Duodenal mucosa (tissue), 2 donors: ENCODE measurements around the gene LITAF.

Source experiments
- H3K27ac ChIP-seq: one replicate; pipeline ENCODE4 v1.7.0; 2013; ENCODE audit warnings: low read depth, low read length
- H3K27me3 ChIP-seq, 2 donors: one replicate each; pipeline ENCODE4 v1.7.0; 2013; ENCODE audit warnings: low read length in 2 of 2, control low read depth in 1 of 2; ENCODE audit not compliant: insufficient read depth in 2 of 2, control insufficient read depth in 1 of 2
- H3K36me3 ChIP-seq, 2 donors: one replicate each; pipeline ENCODE4 v1.7.0; 2013; ENCODE audit warnings: low read length in 2 of 2, control low read depth in 1 of 2; ENCODE audit not compliant: insufficient read depth in 2 of 2, control insufficient read depth in 1 of 2
- H3K4me1 ChIP-seq, 2 donors: one replicate each; pipeline ENCODE4 v1.7.0; 2013; ENCODE audit warnings: low read length in 2 of 2, control low read depth in 1 of 2; ENCODE audit not compliant: insufficient read depth in 2 of 2, control insufficient read depth in 1 of 2
- H3K4me3 ChIP-seq, 2 donors: one replicate each; pipeline ENCODE4 v1.7.0; 2013; ENCODE audit warnings: low read length in 2 of 2, low read depth in 1 of 2
- H3K9ac ChIP-seq, 2 donors: one replicate each; pipeline ENCODE4 v1.7.0; 2013; ENCODE audit warnings: low read length in 2 of 2, low read depth in 1 of 2
- H3K9me3 ChIP-seq, 2 donors: one replicate each; pipeline ENCODE4 v1.7.0; 2013; ENCODE audit warnings: low read length in 2 of 2, control low read depth in 1 of 2; ENCODE audit not compliant: control insufficient read depth in 1 of 2

The LITAF gene

GRCh38 chr16:11542069-11542744 is 44.5 kb downstream of the LITAF start:
- no peak overlapping the region for H3K27ac ChIP-seq

GRCh38 chr16:11539641-11540050 is 47.1 kb downstream of the LITAF start:
- no peaks in the 10 kb centered on the region for H3K36me3 ChIP-seq
- H3K4me3 ChIP-seq: no peak overlapping the region
- no peak overlapping the region for H3K27ac ChIP-seq
- H3K27me3 ChIP-seq: no peaks in the 10 kb centered on the region
- H3K4me1 ChIP-seq: no peaks in the 10 kb centered on the region
- H3K9me3 ChIP-seq: no peaks in the 10 kb centered on the region
- H3K9ac ChIP-seq: no peak overlapping the region

More at GRCh38 chr16:11542069-11542744, 44.5 kb downstream of the LITAF start:
- Histone ChIP-seq H3K27me3 (no peaks in the 10 kb centered on the region), H3K4me1 (no peaks in the 10 kb centered on the region), H3K9ac (no peak overlapping the region), H3K4me3 (no peak overlapping the region), H3K36me3 (no peaks in the 10 kb centered on the region), H3K9me3 (no peaks in the 10 kb centered on the region)

DNA sequence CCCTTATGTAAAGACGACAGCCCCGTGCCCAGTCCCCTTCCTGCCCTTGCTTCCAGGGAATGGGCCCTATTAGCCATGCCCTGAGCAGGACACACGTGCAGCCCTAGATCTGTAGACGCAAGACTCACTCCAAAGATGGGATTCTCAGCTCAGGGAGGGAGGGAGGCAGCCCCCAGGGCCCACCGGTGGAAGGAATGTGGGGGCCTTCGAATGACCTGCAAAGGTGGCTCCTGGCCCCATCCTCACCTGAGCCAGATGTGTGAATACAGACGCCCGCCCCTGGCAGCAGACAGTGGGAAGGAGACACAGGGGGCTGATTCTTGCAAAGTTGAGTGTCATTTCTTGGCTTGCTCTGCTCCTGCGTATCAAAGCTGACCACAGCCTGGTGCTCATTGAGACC is 47.8 kb downstream of the LITAF start:
- Histone ChIP-seq H3K9ac (no peak overlapping the region), H3K27me3 (no peaks in the 10 kb centered on the region), H3K27ac (no peak overlapping the region), H3K4me3 (no peak overlapping the region), H3K36me3 (no peaks in the 10 kb centered on the region), H3K9me3 (no peaks in the 10 kb centered on the region), H3K4me1 (no peaks in the 10 kb centered on the region)

- Histone ChIP-seq H3K27me3 (no peaks in the 10 kb centered on the region), H3K4me1 (no peaks in the 10 kb centered on the region), H3K9me3 (no peaks in the 10 kb centered on the region), H3K27ac (no peak overlapping the region), H3K9ac (no peak overlapping the region), H3K36me3 (no peaks in the 10 kb centered on the region), H3K4me3 (no peak overlapping the region)
These were observed 50.4 kb downstream of the LITAF start for GRCh38 chr16:11536104-11536866.

DNA sequence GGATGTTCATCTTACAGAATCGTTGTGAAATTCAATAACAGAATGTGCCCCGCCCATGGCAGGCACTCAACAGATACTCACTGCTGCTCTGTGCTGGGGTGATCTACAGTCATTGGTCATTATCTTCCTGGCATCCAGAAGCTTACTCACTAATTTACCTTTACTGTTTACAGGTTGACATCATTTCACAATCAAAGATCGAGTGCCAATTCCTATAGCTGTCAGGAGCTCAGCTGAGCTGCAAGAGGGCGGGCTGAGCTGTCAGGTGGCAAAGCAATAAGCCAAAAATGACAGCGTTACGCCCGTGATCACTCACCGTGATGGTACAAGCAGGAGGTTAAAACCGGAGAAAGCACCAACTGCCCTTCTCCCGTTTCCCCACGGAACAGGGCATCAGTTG is 51.2 kb downstream of the LITAF start:
- Histone ChIP-seq H3K4me1 (no peaks in the 10 kb centered on the region), H3K27ac (no peak overlapping the region), H3K4me3 (no peak overlapping the region), H3K27me3 (no peaks in the 10 kb centered on the region), H3K9me3 (no peaks in the 10 kb centered on the region), H3K36me3 (no peaks in the 10 kb centered on the region), H3K9ac (no peak overlapping the region)

GRCh38 chr16:11534262-11534661 is 52.5 kb downstream of the LITAF start:
- H3K27me3 ChIP-seq: no peaks in the 10 kb centered on the region
- H3K36me3 ChIP-seq: no peaks in the 10 kb centered on the region
- H3K27ac ChIP-seq: no peak overlapping the region
- no peak overlapping the region for H3K4me3 ChIP-seq
- H3K4me1 ChIP-seq: no peaks in the 10 kb centered on the region
- H3K9ac ChIP-seq: no peak overlapping the region
- no peaks in the 10 kb centered on the region for H3K9me3 ChIP-seq

DNA sequence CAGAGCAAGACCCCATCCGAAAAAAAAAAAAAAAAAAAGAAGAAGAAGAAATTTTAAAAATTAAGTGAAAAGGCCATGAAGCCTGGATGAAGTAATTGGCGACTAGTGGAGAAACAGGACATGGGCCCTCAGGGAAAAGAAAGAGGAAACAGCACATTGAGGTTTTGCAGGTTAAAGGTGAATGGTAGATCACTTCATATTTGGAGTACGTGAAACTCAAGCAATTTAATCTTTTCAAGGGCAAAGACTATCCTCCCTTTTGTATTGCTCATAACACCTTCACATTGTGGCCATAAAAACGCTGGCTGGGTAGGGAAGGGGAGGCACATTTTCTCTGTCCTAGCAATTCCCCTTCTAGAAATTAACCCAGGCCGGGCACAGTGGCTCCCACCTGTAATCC is 53.1 kb downstream of the LITAF start:
- no peak overlapping the region for H3K4me3 ChIP-seq
- H3K9me3 ChIP-seq: no peaks in the 10 kb centered on the region
- H3K4me1 ChIP-seq: no peaks in the 10 kb centered on the region
- no peak overlapping the region for H3K9ac ChIP-seq
- H3K27me3 ChIP-seq: no peaks in the 10 kb centered on the region
- H3K36me3 ChIP-seq: no peaks in the 10 kb centered on the region
- H3K27ac ChIP-seq: no peak overlapping the region

GRCh38 chr16:11530171-11530940 is 56.4 kb downstream of the LITAF start:
- Histone ChIP-seq H3K4me3 (no peak overlapping the region), H3K9me3 (no peaks in the 10 kb centered on the region), H3K4me1 (no peaks in the 10 kb centered on the region), H3K27ac (no peak overlapping the region), H3K9ac (no peak overlapping the region), H3K27me3 (no peaks in the 10 kb centered on the region), H3K36me3 (no peaks in the 10 kb centered on the region)

DNA sequence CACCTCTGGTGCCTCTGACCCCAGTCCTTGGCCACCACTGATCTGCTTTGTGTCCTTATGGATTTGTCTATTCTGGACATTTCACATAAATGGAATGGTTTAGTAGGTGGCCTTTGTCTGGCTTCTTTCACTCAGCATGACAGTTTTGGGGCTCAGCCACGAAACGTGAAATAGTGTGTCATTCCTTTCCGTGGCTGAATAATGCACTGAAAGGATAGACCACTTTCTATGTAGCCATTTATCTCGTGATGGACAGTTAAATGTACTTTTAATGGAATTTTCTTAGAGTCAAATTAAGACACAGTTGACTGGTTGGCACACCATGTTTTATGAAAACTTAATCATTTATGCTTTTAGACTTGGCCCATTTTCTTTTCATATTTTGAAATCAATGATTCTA is 57.4 kb downstream of the LITAF start:
- H3K9me3 ChIP-seq: no peaks in the 10 kb centered on the region
- H3K27me3 ChIP-seq: no peaks in the 10 kb centered on the region
- no peak overlapping the region for H3K4me3 ChIP-seq
- H3K36me3 ChIP-seq: no peaks in the 10 kb centered on the region
- H3K27ac ChIP-seq: no peak overlapping the region
- no peaks in the 10 kb centered on the region for H3K4me1 ChIP-seq
- H3K9ac ChIP-seq: no peak overlapping the region

DNA sequence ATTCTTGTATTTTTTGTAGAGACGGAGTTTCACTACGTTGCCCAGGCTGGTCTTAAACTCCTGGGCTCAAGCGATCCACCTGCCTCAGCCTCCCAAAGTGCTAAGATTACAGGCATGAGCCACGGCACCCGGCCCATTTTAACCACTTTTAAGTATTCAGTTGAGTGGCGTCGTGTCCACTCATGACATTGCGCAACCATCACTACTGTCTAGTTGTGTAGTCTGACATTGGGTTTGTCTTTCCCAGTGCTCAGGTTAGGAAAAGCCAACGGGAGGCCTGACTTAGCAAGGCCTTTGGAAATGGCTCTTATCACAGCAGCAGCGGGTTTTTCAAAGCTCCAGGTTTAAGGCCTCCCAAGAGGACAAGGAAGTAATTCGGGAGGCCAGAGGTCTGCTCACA is 58.7 kb downstream of the LITAF start:
- H3K36me3 ChIP-seq: no peaks in the 10 kb centered on the region
- H3K9ac ChIP-seq: no peak overlapping the region
- no peaks in the 10 kb centered on the region for H3K4me1 ChIP-seq
- H3K27ac ChIP-seq: no peak overlapping the region
- no peaks in the 10 kb centered on the region for H3K27me3 ChIP-seq
- no peaks in the 10 kb centered on the region for H3K9me3 ChIP-seq
- H3K4me3 ChIP-seq: no peak overlapping the region
